IMR-90 (cell line): Measurements from ENCODE around the gene HOXC5. TPM values are rescaled to one million over a fixed set of nuclear protein-coding genes. Genes with fewer than 3 reads are reported as not detected.
"Not testable (repeated sequence)": the region's sequence is repeated elsewhere in the genome, so short reads cannot be mapped to it uniquely, and the experiment has no call there.

Experiments
- ATAC-seq: fragments of 200-7000 bp; cut with Tn5 transposase; 2 replicates; pipeline ENCODE4 v1.9.1; 2020; ENCODE audit warnings: low read depth, mild to moderate bottlenecking, moderate library complexity
- BruUV-seq: library from RNA; stranded (reverse); fragments of 400-500 nt; replicated peaks from 2 replicates; lab custom pipeline; 2021; lab: Mats Ljungman, UMichigan
- CTCF ChIA-PET: fragments of 300-600 bp; formaldehyde crosslinking; extraction: SDS; loops from one replicate; lab custom pipeline; 2021; ENCODE audit warnings: antibody characterized with exemption; lab: Yijun Ruan, JAX
- POLR2A ChIA-PET: fragments of 300-600 bp; sonication (Branson Sonifier 250); formaldehyde crosslinking; loops from one replicate; lab custom pipeline; 2022; ENCODE audit warnings: antibody characterized with exemption; ENCODE audit not compliant: unreplicated experiment; lab: Charles Lee
- DNase-seq: peaks from one replicate; pipeline ENCODE4 v3.0.0; 2013
- H2AFZ ChIP-seq: replicated peaks from 2 replicates; pipeline ENCODE3; 2013; ENCODE audit warnings: low read length, mild to moderate bottlenecking; ENCODE audit not compliant: poor library complexity
- H2AK5ac ChIP-seq: 2 replicates; pipeline ENCODE4 v1.6.1; 2013; ENCODE audit warnings: low read depth, low read length, inconsistent platforms
- H2AK9ac ChIP-seq: replicated peaks from 2 replicates; pipeline ENCODE3; 2013; ENCODE audit warnings: mild to moderate bottlenecking, low read depth, low read length, moderate library complexity; ENCODE audit not compliant: poor library complexity
- H2BK120ac ChIP-seq: 2 replicates; pipeline ENCODE4 v1.6.1; 2013; ENCODE audit warnings: low read depth, low read length, inconsistent platforms
- H2BK15ac ChIP-seq: 3 replicates; pipeline ENCODE4 v1.6.1; 2013; ENCODE audit warnings: low read depth, low read length, inconsistent platforms
- H2BK20ac ChIP-seq: 2 replicates; pipeline ENCODE4 v1.6.1; 2013; ENCODE audit warnings: low read depth, mild to moderate bottlenecking, inconsistent platforms, low read length, moderate library complexity
- H2BK5ac ChIP-seq: 2 replicates; pipeline ENCODE4 v1.6.1; 2013; ENCODE audit warnings: mild to moderate bottlenecking, low read depth, low read length, inconsistent platforms; ENCODE audit not compliant: poor library complexity, severe bottlenecking
- H3K14ac ChIP-seq: replicated peaks from 2 replicates; pipeline ENCODE4 v1.6.1; 2013; ENCODE audit warnings: low read depth, low read length, inconsistent platforms
- H3K18ac ChIP-seq: 2 replicates; pipeline ENCODE4 v1.6.1; 2013; ENCODE audit warnings: low read depth, low read length, control low read depth
- H3K23ac ChIP-seq: 2 replicates; pipeline ENCODE4 v1.6.1; 2013; ENCODE audit warnings: low read depth, low read length, inconsistent platforms
- H3K27ac ChIP-seq: 2 replicates; pipeline ENCODE4 v1.5.1; 2013; ENCODE audit warnings: mild to moderate bottlenecking, control low read depth, low read length; ENCODE audit not compliant: insufficient read depth
- H3K27me3 ChIP-seq: 2 replicates; pipeline ENCODE4 v1.6.1; 2013; ENCODE audit warnings: low read length; ENCODE audit not compliant: control insufficient read depth, insufficient read depth
- H3K36me3 ChIP-seq: 2 replicates; pipeline ENCODE4 v1.6.1; 2013; ENCODE audit warnings: low read length, mixed read lengths; ENCODE audit not compliant: control insufficient read depth, insufficient read depth
- H3K4ac ChIP-seq: 2 replicates; pipeline ENCODE4 v1.6.1; 2013; ENCODE audit warnings: low read depth, low read length, inconsistent platforms
- H3K4me1 ChIP-seq: 2 replicates; pipeline ENCODE4 v1.6.1; 2013; ENCODE audit warnings: low read length, mixed read lengths; ENCODE audit not compliant: control insufficient read depth, insufficient read depth
- H3K4me2 ChIP-seq: 2 replicates; pipeline ENCODE4 v1.6.1; 2013; ENCODE audit warnings: low read depth, mild to moderate bottlenecking, control low read depth, low read length, moderate library complexity
- H3K4me3 ChIP-seq: 2 replicates; pipeline ENCODE4 v1.5.1; 2013; ENCODE audit warnings: low read depth, mild to moderate bottlenecking, control low read depth, low read length, moderate library complexity; ENCODE audit not compliant: insufficient read depth
- H3K56ac ChIP-seq: 2 replicates; pipeline ENCODE4 v1.6.1; 2013; ENCODE audit warnings: low read length, inconsistent platforms; ENCODE audit not compliant: insufficient read depth; ENCODE audit errors: extremely low read depth
- H3K79me1 ChIP-seq, 2 experiments: 2 replicates each; pipeline ENCODE4 v1.6.1; 2013; ENCODE audit warnings: low read length in 2 of 2, inconsistent platforms in 1 of 2, low read depth in 1 of 2
- H3K9ac ChIP-seq: 2 replicates; pipeline ENCODE4 v1.6.1; 2013; ENCODE audit warnings: low read depth, low read length, control low read depth
- H3K9me1 ChIP-seq: 2 replicates; pipeline ENCODE4 v1.6.1; 2013; ENCODE audit warnings: low read length, inconsistent platforms; ENCODE audit not compliant: insufficient read depth
- H3K9me3 ChIP-seq: 2 replicates; pipeline ENCODE4 v1.6.1; 2013; ENCODE audit warnings: low read length; ENCODE audit not compliant: control insufficient read depth, insufficient read depth
- H4K20me1 ChIP-seq: 2 replicates; pipeline ENCODE4 v1.6.1; 2013; ENCODE audit warnings: low read length, inconsistent platforms; ENCODE audit not compliant: insufficient read depth
- H4K5ac ChIP-seq: 2 replicates; pipeline ENCODE4 v1.6.1; 2013; ENCODE audit warnings: mild to moderate bottlenecking, low read depth, low read length, control low read depth
- H4K8ac ChIP-seq, 2 experiments: 2 replicates each; pipeline ENCODE4 v1.6.1; 2013; ENCODE audit warnings: low read depth in 2 of 2, low read length in 2 of 2, control low read depth in 1 of 2, inconsistent platforms in 1 of 2
- H4K91ac ChIP-seq: 2 replicates; pipeline ENCODE4 v1.6.1; 2013; ENCODE audit warnings: low read depth, low read length, inconsistent platforms; ENCODE audit not compliant: insufficient read depth
- CEBPB ChIP-seq: IDR thresholded peaks from 2 replicates; pipeline ENCODE4 v1.6.1; 2012; ENCODE audit warnings: low read depth, low read length, improper control_type of control experiment
- RAD21 ChIP-seq: IDR thresholded peaks from 2 replicates; pipeline ENCODE4 v1.6.1; 2012; ENCODE audit warnings: low read length, improper control_type of control experiment
- RCOR1 ChIP-seq: IDR thresholded peaks from 2 replicates; pipeline ENCODE4 v1.6.1; 2012; ENCODE audit warnings: mild to moderate bottlenecking, low read length, improper control_type of control experiment; ENCODE audit not compliant: insufficient replicate concordance
- WGBS, 2 experiments: methylation state at CpG; one replicate each; pipeline versions ENCODE4 v1.1.5 to v1.1.7; 2013; ENCODE audit warnings: missing lambda C conversion rate in 2 of 2; ENCODE audit not compliant: insufficient read length in 1 of 2; ENCODE audit errors: extremely low coverage in 2 of 2; 5-methylcytosine and 5-hydroxymethylcytosine counted together
- dilution Hi-C: fragments of 300-500 bp; cut with HindIII; formaldehyde crosslinking; loops from one replicate; pipeline ENCODE4 v1.14.3; 2018; ENCODE audit warnings: low sequenced_read_pairs; ENCODE audit not compliant: unreplicated experiment
- in situ Hi-C: fragments of 300-500 bp; cut with MboI; formaldehyde crosslinking; loops from 3 replicates; pipeline ENCODE4 v1.14.3; 2019; ENCODE audit warnings: low sequenced_read_pairs, inconsistent platforms, mixed read lengths
- intact Hi-C: fragments of 100-400 bp; cut with micrococcal nuclease; formaldehyde crosslinking; loops from 2 replicates; pipeline ENCODE4 v1.10.0; 2022
- polyA plus RNA-seq, 3 experiments: library from polyadenylated mRNA; depleted of rRNA; stranded (reverse); fragments of >200 nt; gene quantifications; 2 replicates each; pipeline ENCODE4 v1.2.3, GENCODE V29; 2012; ENCODE audit warnings: low replicate concordance in 1 of 3
- total RNA-seq: library from RNA; depleted of rRNA; stranded (reverse); fragments of >200 nt; gene quantifications from 2 replicates; pipeline ENCODE4 v1.2.3, GENCODE V29; 2012

The HOXC5 gene
- total and polyA plus RNA-seq, 2 of the 4 experiments (the other 2 are of a cell fraction) = not detected

- Histone ChIP-seq H3K4me3 (no peak overlapping the region), H2BK20ac (no peak overlapping the region), H2AK5ac (no peak overlapping the region), H3K27ac (no peak overlapping the region), H3K56ac (no peak overlapping the region), H2AFZ (no peak overlapping the region), H3K14ac (no peak overlapping the region), H4K8ac (no peak overlapping the region), H4K5ac (no peak overlapping the region), H3K4me1 (no peaks in the 10 kb centered on the region), H3K9me1 (no peaks in the 10 kb centered on the region), H4K20me1 (no peaks in the 10 kb centered on the region), H2AK9ac (no peak overlapping the region), H3K36me3 (no peaks in the 10 kb centered on the region), H3K9me3 (no peaks in the 10 kb centered on the region), H3K79me1 (no peaks in the 10 kb centered on the region), H2BK120ac (no peak overlapping the region), H3K18ac (no peak overlapping the region), H3K9ac (no peak overlapping the region), H3K4ac (no peak overlapping the region), H3K27me3 (peaks cover 22% of the 10 kb centered on the region), H4K91ac (no peak overlapping the region), H2BK5ac (no peak overlapping the region), H3K4me2 (no peak overlapping the region), H3K23ac (no peak overlapping the region), H2BK15ac (no peak overlapping the region)
- in situ Hi-C loops = no loop called here
- ChIA-PET POLR2A (no interaction called here), CTCF (no interaction called here)
- ATAC-seq = no peak
- BruUV-seq = no TSS peak
- dilution Hi-C loops = no loop called here
- no peak for DNase-seq
- intact Hi-C loops = no loop called here
- TF ChIP-seq RCOR1 (no peak), CEBPB (no peak), RAD21 (no peak)
Observed at GRCh38 chr12:54075974-54076373, 43.1 kb downstream of the HOXC5 start.

- CTCF ChIA-PET, H3K9me1 ChIP-seq, H3K9ac ChIP-seq, H4K5ac ChIP-seq, H4K20me1 ChIP-seq, H3K4me1 ChIP-seq, ATAC-seq, H3K9me3 ChIP-seq, in situ Hi-C loops, H2BK5ac ChIP-seq, H3K4ac ChIP-seq, H3K4me2 ChIP-seq, H2BK20ac ChIP-seq, H4K91ac ChIP-seq, H3K36me3 ChIP-seq, H3K79me1 ChIP-seq, H4K8ac ChIP-seq, H3K27ac ChIP-seq, H3K56ac ChIP-seq, H3K14ac ChIP-seq, dilution Hi-C loops, H3K4me3 ChIP-seq, H2AFZ ChIP-seq, H3K18ac ChIP-seq, intact Hi-C loops, H2BK120ac ChIP-seq, H2AK9ac ChIP-seq, H3K23ac ChIP-seq, DNase-seq, BruUV-seq, POLR2A ChIA-PET, H2AK5ac ChIP-seq, H2BK15ac ChIP-seq: not testable (repeated sequence)
- peaks cover 28% of the 10 kb centered on the region for H3K27me3 ChIP-seq
- 90% methylated on average over 3 of the region's 10 CpGs; no CpG with 5 or more reads in 1 of the 2 experiments for WGBS, 2 experiments
Observed at GRCh38 chr12:54077843-54078242, 45.0 kb downstream of the HOXC5 start.
